Measurements from ENCODE around the gene RCOR1.
"Not testable (repeated sequence)": the region's sequence is repeated elsewhere in the genome, so short reads cannot be mapped to it uniquely, and the experiment has no call there.

RCOR1 gene

DNA sequence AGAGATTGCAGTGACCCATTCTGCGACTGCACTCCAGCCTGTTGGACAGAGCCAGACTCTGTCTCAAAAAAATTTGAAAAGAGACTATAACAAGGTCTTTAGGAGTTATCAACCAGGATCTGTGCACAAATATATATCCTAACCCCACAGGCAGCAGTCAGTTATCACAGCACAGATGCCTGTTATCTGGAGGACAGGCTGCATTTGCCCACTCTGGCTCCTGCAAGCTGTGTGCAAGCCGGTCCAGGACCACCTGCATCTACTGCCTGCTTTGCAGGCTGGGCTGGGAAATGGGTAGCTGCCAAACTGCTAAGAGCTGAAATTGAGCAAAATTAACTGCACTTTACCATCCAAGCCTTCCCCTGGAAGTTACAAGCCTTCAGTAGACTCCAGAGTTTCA, 21.4 kb upstream of the RCOR1 start:
- DNase-seq (no peak), ATAC-seq (no peak)

DNA sequence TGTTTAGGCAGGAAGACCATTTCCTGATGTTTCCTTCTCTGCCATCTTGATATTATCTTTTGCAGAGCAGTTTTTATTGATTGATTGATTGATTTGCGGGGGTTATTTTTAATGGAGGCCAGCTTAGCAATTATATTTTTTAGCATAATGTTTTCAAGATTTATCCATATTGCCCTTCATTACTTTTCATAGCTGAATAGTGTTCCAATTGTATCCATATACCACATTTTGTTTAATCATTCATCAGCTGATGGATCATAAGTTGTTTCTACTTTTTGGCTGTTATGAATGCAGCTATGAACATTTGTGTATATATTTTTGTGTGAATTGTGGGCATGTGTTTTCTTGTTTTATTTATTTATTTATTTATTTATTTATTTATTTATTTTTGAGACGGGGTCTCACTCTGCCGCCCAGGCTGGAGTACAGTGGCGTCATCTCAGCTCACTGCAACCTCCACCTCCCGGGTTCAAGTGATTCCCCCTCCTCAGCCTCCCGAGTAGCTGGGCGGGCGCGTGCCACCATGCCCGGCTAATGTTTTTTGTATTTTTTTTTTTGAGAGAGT, 20.9 kb upstream of the RCOR1 start:
- ATAC-seq (no peak), DNase-seq (no peak)

DNA sequence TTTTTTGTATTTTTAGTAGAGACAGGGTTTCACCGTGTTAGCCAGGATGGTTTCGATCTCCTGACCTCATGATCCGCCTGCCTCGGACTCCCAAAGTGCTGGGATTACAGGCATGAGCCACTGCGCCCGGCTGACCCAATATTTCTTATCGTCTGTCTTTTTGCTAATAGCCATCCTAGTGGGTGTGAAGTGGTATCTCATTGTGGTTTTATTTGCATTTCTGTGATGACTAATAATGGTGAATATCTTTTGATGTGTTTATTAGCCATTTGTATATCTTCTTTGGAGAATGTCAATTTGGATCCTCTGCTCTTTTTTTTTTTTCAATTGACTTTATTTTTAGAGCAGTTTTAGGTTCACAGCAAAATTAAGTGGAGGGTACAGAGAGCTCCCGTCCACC, 19.3 kb upstream of the RCOR1 start:
- not testable (repeated sequence) for ATAC-seq, DNase-seq

GRCh38 chr14:102573591-102574046, 18.8 kb upstream of the RCOR1 start:
- ATAC-seq = no peak
- DNase-seq = no peak

DNA sequence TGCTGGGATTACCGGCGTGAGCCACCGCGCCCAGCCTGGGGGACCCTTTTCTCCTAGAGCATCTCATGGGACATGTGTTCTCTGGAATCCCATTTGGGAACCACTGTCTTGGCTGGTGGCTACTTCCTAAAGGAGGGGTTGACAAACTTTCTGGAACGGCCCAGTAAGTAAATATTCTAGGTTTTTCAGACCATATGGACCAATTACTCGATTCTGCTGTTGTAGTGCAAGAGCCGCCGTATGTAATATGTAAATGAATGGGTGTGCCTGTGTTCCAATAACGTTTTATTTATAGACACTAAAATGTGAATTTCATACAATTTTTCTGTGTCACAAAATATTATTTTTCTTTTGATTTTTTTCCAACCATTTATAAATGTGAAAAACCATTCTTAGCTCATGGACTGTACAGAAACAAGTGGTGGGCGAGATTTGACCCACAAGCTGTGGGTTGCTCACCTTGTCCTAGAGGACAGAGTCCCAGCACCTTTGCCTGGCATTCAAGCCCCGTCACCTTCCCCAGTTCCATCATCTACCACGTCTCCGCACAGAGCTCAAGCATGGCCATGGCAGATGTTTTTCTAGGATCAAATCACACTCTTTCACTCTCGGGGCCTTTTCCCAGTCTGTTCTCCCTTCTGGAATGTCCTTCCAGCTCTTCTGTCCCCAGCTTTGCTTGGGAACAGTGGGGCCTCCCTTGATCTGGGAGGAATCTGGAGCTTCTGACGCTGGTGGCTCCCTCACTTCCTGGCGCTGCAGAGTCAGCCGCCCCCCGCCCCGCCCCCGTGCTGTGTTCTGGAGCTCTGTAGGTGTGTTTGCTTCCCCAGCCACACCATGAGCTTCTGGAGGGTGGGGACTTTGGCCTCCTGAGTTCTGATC, 17.9 kb upstream of the RCOR1 start:
- DNase-seq (no peak), ATAC-seq (no peak)

GRCh38 chr14:102575160-102575845, 17.1 kb upstream of the RCOR1 start:
- ATAC-seq = no peak
- no peak for DNase-seq

- DNase-seq, ATAC-seq: not testable (repeated sequence)
Observed at GRCh38 chr14:102575846-102576428, 16.5 kb upstream of the RCOR1 start.

GRCh38 chr14:102578821-102579220, 13.6 kb upstream of the RCOR1 start:
- no peak for DNase-seq
- ATAC-seq = no peak

GRCh38 chr14:102579696-102580549, 12.5 kb upstream of the RCOR1 start:
- DNase-seq (no peak), ATAC-seq (no peak)

GRCh38 chr14:102580550-102581110, 11.8 kb upstream of the RCOR1 start:
- DNase-seq (no peak), ATAC-seq (peak; percentile 28)

DNA sequence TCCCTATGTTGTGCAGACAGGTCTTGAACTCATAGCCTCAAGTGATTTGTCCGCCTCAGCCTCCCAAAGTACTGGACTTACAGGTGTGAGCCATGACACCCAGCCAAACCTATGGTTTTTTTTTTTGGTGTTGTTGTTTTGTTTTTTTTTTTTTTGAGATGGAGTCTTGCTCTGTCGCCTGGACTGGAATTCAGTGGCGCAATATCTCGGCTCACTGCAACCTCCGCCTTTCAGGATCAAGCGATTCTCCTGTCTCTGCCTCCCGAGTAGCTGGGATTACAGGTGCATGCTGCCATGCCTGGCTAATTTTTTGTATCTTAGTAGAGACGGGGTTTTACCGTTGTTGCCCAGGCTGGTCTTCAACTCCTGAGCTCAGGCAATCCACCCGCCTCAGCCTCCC, 11.3 kb upstream of the RCOR1 start:
- no peak for DNase-seq
- ATAC-seq = no peak

- ATAC-seq (no peak), DNase-seq (no peak)
Observed at GRCh38 chr14:102583726-102584125, 8.7 kb upstream of the RCOR1 start.

DNA sequence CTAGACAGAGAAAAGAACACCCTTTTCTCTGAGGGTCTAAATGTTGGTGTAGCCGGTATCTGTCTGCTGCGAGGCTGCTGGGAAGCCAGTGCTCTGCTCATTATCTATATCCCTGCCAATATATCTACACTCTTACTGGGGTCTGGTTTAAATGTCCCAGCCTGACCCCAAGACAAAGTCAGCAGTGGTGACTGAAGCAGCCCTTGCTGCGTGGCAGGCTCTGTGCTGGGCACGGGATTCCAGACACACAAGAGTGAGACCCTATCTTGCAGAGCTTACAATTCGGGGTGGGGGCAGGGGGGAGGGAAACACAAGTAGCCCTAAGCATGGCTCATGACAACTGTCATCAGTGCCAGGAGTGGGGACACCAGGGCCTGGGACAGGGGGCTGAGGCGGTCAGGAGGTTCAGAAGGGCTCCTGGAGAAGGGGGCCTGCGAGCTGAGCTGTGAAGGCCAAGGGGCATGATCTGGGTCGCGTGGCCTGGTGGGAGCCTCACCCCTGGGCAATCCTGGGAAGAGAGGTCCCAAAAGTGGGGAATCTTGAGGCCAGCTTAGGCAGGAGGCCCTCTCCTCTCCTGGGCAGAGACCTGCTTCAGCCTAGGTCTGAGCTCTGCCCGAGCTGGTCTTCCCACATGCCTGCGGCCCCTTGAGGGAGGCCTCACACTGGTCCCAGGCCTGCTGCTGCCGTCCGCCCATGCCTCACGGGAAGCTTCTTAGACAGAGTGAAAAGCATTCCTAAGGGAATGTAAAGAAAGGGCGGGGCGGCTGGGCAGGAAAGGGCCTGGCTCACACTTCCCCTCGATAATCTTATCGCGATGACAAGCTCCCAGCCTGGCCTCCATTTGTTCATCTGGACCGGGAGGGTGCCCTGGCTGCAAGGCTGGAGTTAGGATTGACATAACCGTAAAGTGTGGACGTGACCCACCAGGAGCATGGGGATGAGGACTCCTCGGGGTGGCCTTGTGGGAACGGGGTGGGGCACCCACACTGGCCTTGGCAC, 7.3 kb upstream of the RCOR1 start:
- ATAC-seq (no peak), DNase-seq (no peak)

GRCh38 chr14:102586420-102587104, 5.9 kb upstream of the RCOR1 start:
- DNase-seq = no peak
- ATAC-seq = no peak

- no peak for DNase-seq
- no peak for ATAC-seq
Observed at GRCh38 chr14:102588821-102589220, 3.6 kb upstream of the RCOR1 start.

- DNase-seq (no peak), ATAC-seq (no peak)
Observed at GRCh38 chr14:102589761-102590290, 2.6 kb upstream of the RCOR1 start.

- ATAC-seq = no peak
- DNase-seq = no peak
Observed at GRCh38 chr14:102590667-102591099, 1.8 kb upstream of the RCOR1 start.

- no peak for ATAC-seq
- DNase-seq = peak; percentile 47
Observed at GRCh38 chr14:102591372-102591943, 991 bp upstream of the RCOR1 start.

- DNase-seq = no peak
- no peak for ATAC-seq
Observed at GRCh38 chr14:102592763-102593060, 263 bp downstream of the RCOR1 start.

All from stimulated activated naive CD8-positive, alpha-beta T cell treated with anti-CD3 and anti-CD28 coated beads, Interleukin-15, Interleukin-2, amounts not matched to agents 100 U/mL and 50 U/mL, for 24 hours (primary cell).